Measurements from ENCODE around the gene CHRNB1. TPM values are rescaled to one million over a fixed set of nuclear protein-coding genes. Genes with fewer than 3 reads are reported as not detected.

CHRNB1 gene
- total and polyA plus RNA-seq, 2 of the 8 experiments (the other 6 are each of a cell fraction or from before 2014, with no cell fraction given): 14.1 to 28.2 TPM

DNA sequence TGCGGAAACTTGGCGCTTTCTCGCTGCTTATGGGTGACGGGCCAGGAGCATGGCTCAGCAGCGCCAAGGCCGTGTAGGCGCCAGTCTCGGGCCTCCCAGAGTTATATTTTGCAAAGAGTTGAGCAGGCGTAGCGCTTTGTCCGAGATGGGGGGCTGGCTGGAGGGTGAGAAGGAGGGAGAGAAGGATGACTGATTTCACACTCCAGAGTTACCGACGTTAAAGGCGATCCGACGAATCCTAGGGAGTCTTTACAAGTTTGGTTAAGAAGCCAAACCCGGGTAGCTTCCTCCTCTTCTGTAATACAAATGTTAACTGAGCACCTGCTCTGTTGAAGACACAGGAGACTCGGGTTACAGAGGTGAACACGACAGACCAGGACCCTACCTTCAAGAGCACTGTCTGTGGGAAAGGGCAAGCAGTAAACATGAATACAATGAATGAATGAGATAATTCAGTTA, 40.1 kb downstream of the CHRNB1 start:
- WGBS, 2 experiments (ENCODE audit: extremely low coverage in 1 of 2, insufficient coverage in 1 of 2, insufficient read length in 1 of 2, insufficient replicate concordance in 2 of 2, low coverage in 1 of 2, low lambda C conversion rate in 2 of 2, missing lambda C conversion rate in 1 of 2): 1% methylated on average over 15 of the region's 19 CpGs; no CpG with 5 or more reads in 1 of the 2 experiments
- peak overlapping the region; percentile 79 to 92 (median 84) for H3K4me3 ChIP-seq (ENCODE audit: extremely low read depth in 1 of 4, insufficient read depth in 2 of 4, low read depth in 3 of 4, low read length in 4 of 4)
- no peak overlapping the region for H4K5ac ChIP-seq (ENCODE audit: insufficient read length, low read depth, low read length)
- no peak overlapping the region for H4K8ac ChIP-seq (ENCODE audit: extremely low read depth, insufficient read depth, low read length)
- peak overlapping the region; percentile 77 to 91 (median 85) for H3K9ac ChIP-seq (replicated peaks in 1 of 4; ENCODE audit: extremely low read depth in 1 of 4, low read depth in 3 of 4, low read length in 3 of 4)
- no peak overlapping the region for H3K14ac ChIP-seq (ENCODE audit: insufficient read length)
- no peaks in the 10 kb centered on the region for H3K9me3 ChIP-seq (ENCODE audit: insufficient read depth in 2 of 2, low read depth in 1 of 2, low read length in 1 of 2)
- H2BK5ac ChIP-seq (ENCODE audit: low read depth, low read length): peak overlapping the region; percentile 67; the same call in 1 of the 2 replicates
- H3K4me1 ChIP-seq (replicated peaks in 1 of 4; ENCODE audit: control insufficient read depth in 3 of 4, insufficient read depth in 4 of 4, low read length in 3 of 4): peaks cover 2 to 15% (median 10%) of the 10 kb centered on the region in 4 experiments
- H3K79me2 ChIP-seq (ENCODE audit: control insufficient read depth in 1 of 2, insufficient read depth in 2 of 2, low read length in 2 of 2): peaks cover 34 to 51% of the 10 kb centered on the region in 2 experiments
- H2BK20ac ChIP-seq (ENCODE audit: low read length): no peak overlapping the region
- H4K20me1 ChIP-seq (replicated peaks in 1 of 2; ENCODE audit: control insufficient read depth in 1 of 2, insufficient read depth in 2 of 2, low read length in 2 of 2): peaks cover 11 to 18% of the 10 kb centered on the region in 2 experiments
- H3K56ac ChIP-seq (replicated peaks; ENCODE audit: insufficient read length, low read depth, low read length): no peak overlapping the region
- no peak overlapping the region for H4K91ac ChIP-seq (replicated peaks; ENCODE audit: insufficient read length, low read length)
- H2BK120ac ChIP-seq (replicated peaks; ENCODE audit: low read depth, low read length): no peak overlapping the region
- 0 out of 8 replicates have a peak, but pooled peaks cover 0 to 3% (median 0%) of the 10 kb centered on the region in 4 experiments for H3K36me3 ChIP-seq (ENCODE audit: control insufficient read depth in 2 of 4, insufficient read depth in 4 of 4, low read length in 3 of 4)
- no peak for TF ChIP-seq TCF12 (IDR thresholded peaks at IDR 0.05; ENCODE audit: low read depth, low read length)
- no peak for TF ChIP-seq ASH2L (IDR thresholded peaks at IDR 0.05; ENCODE audit: low read length)
- TF ChIP-seq, protein P1, sequence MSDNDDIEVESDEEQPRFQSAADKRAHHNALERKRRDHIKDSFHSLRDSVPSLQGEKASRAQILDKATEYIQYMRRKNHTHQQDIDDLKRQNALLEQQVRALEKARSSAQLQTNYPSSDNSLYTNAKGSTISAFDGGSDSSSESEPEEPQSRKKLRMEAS (IDR thresholded peaks at IDR 0.05): no peak
- TF ChIP-seq KDM4A (IDR thresholded peaks at IDR 0.05; ENCODE audit: low read depth, low read length, severe bottlenecking): no peak
- peak; percentile 63; the same call in 1 of the 2 replicates for TF ChIP-seq RBBP5 (IDR thresholded peaks at IDR 0.05; ENCODE audit: borderline replicate concordance, low read depth, low read length)
- TF ChIP-seq SRF (IDR thresholded peaks at IDR 0.05; ENCODE audit: low read depth, low read length): no peak
- 0 out of 2 replicates have a peak, but pooled peaks have one; percentile 6 for TF ChIP-seq MAFK (IDR thresholded peaks at IDR 0.05; ENCODE audit: low read depth, low read length)
- no peak for TF ChIP-seq SIN3A (conservative IDR thresholded peaks at IDR 0.05 in 1 of 2, IDR thresholded peaks at IDR 0.05 in 1 of 2; ENCODE audit: low read depth in 1 of 2, low read length in 2 of 2)
- TF ChIP-seq, protein P2, sequence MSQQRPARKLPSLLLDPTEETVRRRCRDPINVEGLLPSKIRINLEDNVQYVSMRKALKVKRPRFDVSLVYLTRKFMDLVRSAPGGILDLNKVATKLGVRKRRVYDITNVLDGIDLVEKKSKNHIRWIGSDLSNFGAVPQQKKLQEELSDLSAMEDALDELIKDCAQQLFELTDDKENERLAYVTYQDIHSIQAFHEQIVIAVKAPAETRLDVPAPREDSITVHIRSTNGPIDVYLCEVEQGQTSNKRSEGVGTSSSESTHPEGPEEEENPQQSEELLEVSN (IDR thresholded peaks at IDR 0.05): no peak
- H3K79me1 ChIP-seq (ENCODE audit: low read depth, low read length): peaks cover 5% of the 10 kb centered on the region
- no peak overlapping the region for H2AFZ ChIP-seq (ENCODE audit: low read length)
- H3K4ac ChIP-seq (replicated peaks; ENCODE audit: insufficient read length, low read depth, low read length): no peak overlapping the region
- FAIRE-seq (no peak), DNase-seq (ENCODE audit: low read depth in 1 of 2, low spot score in 2 of 2) (no peak)
- no peak overlapping the region; the same call in 1 of the 2 replicates for H3K27ac ChIP-seq (ENCODE audit: low read depth, low read length)
- H2BK15ac ChIP-seq (ENCODE audit: low read length): no peak overlapping the region
- no peak overlapping the region for H3K23ac ChIP-seq (ENCODE audit: insufficient read length)
- CTCF ChIA-PET (ENCODE audit: partially characterized antibody): interaction anchor here (1.0 to 2.9 kb wide), 6 partner anchors 18 to 63 kb away, joined by 3 to 11 read pairs (median 6); no protein-coding TSS in a partner anchor
- H3K23me2 ChIP-seq (ENCODE audit: low read depth, low read length): peaks cover 12% of the 10 kb centered on the region; the same call in 1 of the 2 replicates
- H2AK5ac ChIP-seq (ENCODE audit: low read depth, low read length): no peak overlapping the region
- peak overlapping the region; percentile 26 for H3K18ac ChIP-seq (ENCODE audit: extremely low read depth, low read length)
- H2BK12ac ChIP-seq (ENCODE audit: low read depth, low read length): no peak overlapping the region
- POLR2A ChIA-PET (ENCODE audit: partially characterized antibody): interaction anchor here (0.7 to 14.3 kb wide), 49 partner anchors 9 to 1678 kb away, joined by 3 to 339 read pairs (median 5); partner anchors contain the start of genes ACAP1, CHRNB1, FGF11 and MPDU1
- H3K27me3 ChIP-seq (replicated peaks in 1 of 4; ENCODE audit: control insufficient read depth in 3 of 4, extremely low read depth in 1 of 4, insufficient read depth in 3 of 4, low read length in 3 of 4): no peaks in the 10 kb centered on the region
- peak overlapping the region; percentile 77 to 96 for H3K4me2 ChIP-seq (ENCODE audit: insufficient read depth in 1 of 2, low read depth in 2 of 2, low read length in 2 of 2)
